Astrocyte of the hippocampus (primary cell): Measurements from ENCODE around the gene FAM83D.

ENCODE experiments used
- DNase-seq: peaks from one replicate; pipeline ENCODE4 v3.0.0; 2011; ENCODE audit warnings: low read depth, low spot score

Gene FAM83D, protein sequence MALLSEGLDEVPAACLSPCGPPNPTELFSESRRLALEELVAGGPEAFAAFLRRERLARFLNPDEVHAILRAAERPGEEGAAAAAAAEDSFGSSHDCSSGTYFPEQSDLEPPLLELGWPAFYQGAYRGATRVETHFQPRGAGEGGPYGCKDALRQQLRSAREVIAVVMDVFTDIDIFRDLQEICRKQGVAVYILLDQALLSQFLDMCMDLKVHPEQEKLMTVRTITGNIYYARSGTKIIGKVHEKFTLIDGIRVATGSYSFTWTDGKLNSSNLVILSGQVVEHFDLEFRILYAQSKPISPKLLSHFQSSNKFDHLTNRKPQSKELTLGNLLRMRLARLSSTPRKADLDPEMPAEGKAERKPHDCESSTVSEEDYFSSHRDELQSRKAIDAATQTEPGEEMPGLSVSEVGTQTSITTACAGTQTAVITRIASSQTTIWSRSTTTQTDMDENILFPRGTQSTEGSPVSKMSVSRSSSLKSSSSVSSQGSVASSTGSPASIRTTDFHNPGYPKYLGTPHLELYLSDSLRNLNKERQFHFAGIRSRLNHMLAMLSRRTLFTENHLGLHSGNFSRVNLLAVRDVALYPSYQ

DNA sequence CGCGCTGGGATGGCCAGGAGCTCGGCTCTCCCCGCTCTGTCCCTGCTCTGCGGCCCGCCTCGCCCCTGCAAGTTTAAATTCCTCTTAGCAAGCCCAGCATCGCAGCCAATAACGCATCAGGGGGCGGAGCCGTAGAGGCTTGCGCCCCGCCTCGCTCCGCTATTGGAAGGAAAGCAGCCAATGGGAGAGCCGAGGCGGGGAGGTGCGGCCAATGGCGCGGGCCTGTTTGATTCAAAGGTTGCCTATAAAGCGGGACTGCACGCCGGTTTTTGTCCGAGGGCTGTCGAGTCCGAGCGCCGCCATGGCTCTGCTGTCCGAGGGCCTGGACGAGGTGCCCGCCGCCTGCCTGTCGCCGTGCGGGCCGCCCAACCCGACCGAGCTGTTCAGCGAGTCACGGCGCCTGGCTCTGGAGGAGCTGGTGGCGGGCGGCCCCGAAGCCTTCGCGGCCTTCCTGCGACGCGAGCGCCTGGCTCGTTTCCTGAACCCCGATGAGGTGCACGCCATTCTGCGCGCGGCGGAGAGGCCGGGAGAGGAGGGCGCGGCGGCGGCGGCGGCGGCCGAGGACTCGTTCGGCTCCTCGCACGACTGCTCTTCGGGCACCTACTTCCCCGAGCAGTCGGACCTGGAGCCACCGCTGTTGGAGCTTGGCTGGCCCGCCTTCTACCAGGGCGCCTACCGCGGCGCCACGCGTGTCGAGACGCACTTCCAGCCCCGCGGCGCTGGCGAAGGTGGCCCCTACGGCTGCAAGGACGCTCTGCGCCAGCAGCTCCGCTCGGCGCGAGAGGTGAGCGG lies at the start of gene FAM83D:
Gene FAM83D (plus strand): TSS at position 276 of the 792 bp plus-strand sequence. CDS start 26 bp downstream, at position 302.
- peak; percentile 99 for DNase-seq

DNA sequence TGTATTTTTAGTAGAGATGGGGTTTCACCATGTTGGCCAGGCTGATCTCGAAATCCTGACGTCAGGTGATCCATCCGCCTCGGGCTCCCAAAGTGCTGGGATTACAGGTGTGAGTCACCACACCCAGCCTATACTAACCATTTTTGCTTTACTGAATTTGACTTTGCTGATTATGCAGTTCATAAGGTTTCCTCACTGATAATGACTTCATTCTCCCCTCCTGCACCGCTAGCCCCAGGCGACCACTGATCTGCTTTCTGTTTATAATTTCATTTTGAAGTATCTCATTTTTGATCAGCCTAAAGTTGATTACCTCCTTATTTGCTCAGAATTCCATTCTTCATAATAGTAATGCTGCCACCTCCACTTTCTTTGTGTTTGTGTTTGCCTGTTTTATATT lies 48.7 kb upstream of the FAM83D start:
- no peak for DNase-seq

DNA sequence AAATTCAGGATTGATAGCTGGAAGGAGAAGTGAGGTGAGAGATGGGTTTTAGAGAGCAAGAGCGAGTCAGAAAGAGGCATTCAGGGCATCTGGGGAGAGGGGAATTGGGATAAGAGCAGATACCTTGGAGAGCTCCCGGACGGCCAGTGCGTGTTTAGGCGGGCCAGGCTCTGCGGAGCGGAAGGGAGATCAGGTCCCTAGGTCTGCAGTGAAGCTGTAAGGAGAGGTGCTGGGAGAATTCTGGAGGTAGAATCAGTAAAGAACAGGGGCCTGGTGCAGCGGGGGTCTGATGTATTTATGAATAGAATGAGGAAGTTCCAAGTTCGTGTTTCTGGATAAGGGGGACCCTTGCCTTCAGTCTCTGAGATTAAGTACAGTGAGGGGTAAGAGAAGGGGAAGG lies 47.4 kb upstream of the FAM83D start:
- peak; percentile 64 for DNase-seq

DNA sequence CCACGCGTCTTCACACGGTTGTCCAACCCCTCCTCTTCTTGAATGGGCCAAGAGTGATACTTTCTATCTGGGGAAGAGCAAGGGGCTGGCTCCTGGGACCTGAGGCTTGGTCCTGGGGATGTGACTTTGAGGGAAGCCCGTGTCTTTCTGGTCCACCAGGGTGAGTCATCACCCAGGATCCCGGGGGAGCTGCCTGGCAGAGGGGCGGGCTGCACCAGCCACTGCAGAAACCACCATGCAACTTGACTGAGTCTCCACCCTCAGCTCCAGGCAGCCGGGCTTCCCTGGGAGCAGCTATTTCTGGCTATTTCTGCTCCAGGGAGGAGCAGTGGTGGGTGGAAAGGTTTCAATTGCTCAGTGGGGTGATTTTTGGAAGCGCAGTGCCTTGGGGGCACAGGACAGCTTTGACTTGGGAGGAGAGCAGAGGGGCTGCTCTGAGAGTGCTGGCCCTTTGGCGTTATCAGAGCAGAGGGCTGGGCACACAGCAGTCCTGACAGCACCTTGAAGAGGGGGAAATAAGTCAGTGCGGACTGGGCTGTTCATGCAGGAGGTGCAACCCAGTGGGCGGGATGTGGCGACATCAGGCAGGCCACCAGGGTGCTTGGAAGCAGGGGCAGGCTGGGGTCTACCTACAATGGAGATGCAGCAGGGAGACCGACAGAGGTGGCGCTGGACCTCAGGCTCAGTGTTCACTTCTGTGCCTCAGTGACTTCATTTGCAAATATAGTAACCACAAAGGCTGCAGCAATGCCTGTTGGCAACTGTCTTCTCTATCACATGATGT lies 45.1 kb upstream of the FAM83D start:
- DNase-seq, result no peak

DNA sequence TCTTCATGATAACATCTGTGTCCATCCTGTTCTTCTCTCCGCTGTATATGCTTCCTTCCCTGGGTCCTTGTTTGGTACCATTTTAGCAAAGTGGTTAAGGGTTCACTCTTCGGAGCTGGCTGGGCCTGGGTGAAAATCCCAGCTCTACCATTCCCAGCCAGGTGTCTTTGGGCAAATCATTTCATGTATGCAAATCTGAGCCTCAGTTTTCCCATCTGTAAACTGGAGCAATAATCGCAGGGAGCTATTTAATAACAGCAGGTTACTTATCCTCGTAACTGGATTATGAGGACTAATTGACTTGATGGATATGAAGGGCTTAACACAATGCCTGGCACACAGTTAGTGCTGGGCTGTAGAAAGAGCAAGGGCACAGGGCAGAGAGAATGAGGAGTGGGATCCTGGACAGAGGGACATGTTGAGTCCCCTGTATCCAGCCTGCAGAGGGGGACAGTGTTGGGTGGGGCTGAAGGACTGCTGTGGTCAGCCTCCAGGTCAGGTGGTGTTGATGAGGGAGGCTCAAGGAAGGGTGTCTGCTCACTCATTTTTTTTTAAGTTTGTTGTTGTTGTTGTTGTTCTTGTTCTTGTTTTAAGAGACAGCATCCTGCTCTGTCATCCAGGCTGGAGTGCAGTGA lies 44.3 kb upstream of the FAM83D start:
- DNase-seq, result no peak

DNA sequence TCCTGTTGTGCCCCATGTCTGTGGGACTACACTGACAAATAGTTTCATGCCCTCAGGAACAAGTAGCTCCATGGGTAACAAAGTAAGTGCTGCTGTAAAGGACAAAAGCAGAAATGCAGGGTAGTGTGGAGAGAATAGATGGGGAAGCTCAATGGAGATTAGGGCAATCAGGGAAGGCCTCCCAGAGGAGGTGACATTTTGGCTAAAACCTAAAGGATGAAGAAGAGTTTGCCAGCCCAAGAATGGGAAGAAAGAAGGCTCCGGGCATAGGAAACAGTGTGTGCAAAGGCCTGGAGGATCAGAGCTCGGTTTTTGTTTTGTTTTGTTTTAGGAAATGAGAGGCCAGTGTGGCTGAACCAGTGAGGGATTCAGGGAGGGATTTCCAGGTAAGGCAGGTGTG lies 43.6 kb upstream of the FAM83D start:
- no peak for DNase-seq

DNA sequence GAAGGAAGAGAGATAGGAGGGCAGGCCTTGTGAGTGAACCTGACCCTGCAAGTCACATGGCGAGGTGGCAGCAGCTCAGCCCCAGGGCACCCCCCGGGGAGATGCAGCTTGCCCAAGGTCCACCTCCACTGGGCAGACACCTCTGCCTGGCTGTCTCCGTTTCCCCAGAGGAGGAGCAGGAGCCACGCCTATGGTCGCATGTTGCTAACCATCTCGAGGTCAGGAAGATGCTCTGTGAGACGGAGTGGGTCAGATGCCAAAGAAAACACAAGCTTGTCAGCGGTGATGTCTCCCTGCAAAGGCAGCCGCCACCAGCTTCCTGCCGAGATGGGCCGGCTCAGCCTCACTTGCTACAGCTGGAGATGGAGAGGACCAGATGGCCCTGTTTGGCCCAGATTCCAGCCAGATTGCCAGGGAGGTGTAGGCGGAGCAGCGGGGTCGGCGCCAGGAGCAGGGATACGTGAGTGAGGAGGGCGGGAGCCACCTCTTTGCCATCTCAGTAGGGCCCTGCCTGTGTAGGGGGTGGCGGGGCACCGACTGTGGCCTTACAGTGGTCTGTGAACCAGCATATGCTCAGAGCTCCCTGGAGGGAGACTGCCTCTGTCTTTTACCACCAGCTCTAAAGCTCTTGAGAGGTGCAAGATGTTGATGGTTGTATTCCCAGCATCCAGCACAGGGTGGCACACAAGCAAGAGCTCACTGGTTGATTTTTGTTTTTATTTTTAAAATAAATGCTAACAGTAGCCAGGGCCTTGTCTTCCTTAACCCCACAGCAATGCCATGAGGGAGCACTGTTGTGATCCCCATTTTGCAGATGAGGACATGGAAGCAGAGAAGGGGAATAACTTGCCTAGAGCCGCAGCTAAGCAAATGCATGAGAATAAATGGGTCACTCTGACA lies 42.9 kb upstream of the FAM83D start:
- no peak for DNase-seq

DNA sequence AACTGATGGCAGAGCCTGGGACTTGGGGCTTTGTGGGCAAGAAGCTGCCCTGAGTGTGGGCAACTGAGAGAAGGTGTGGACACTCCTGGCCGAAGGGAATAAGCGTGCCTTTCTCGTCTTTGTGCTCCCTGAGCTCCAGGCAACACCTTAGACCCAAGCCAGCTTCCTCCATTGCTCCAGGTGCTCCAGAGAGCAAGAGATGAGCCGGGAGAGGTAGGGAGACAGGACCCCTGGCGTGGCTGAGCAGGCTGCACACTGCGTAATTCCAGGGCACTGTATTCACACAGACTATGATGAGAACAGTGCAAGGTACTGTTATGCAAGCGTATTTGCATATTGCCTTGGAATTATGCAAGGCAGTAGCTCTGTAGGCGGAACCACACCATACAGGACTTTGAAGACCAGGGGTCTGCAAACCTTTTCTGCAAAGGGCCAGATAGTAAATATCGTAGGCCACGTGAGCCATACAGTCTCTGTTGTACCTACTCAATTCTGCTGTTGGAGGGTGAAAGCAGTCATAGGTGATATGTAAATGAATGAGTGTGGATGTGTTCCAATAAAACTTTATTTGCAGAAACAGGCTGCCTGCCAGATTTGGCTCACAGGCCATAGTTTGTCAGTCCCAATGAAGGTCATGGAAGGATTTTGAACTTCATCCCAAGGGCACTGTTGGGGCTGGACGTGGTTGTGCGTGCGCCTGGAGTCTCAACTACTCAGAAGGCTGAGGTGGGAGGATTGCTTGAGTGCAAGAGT lies 42.1 kb upstream of the FAM83D start:
- DNase-seq, result no peak

DNA sequence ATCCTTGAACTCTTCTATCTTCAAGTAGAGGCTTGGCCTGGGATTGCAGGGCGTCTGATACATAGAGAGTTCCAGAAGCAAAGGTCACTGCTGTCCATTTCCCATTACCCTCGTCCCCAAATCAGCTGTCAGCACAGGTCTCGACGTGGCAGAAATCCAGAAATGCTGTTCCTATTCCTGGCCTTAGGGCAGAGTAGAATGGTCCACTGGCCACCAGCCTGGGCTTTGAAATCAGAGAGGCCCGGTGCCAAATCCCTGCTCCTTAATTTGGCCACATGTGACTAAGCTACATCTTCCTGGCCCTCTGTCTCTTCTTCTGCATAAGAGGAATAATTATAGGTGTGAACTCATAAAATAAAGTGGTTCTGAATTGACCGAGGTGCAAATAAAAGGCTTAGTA lies 40.9 kb upstream of the FAM83D start:
- no peak for DNase-seq

DNA sequence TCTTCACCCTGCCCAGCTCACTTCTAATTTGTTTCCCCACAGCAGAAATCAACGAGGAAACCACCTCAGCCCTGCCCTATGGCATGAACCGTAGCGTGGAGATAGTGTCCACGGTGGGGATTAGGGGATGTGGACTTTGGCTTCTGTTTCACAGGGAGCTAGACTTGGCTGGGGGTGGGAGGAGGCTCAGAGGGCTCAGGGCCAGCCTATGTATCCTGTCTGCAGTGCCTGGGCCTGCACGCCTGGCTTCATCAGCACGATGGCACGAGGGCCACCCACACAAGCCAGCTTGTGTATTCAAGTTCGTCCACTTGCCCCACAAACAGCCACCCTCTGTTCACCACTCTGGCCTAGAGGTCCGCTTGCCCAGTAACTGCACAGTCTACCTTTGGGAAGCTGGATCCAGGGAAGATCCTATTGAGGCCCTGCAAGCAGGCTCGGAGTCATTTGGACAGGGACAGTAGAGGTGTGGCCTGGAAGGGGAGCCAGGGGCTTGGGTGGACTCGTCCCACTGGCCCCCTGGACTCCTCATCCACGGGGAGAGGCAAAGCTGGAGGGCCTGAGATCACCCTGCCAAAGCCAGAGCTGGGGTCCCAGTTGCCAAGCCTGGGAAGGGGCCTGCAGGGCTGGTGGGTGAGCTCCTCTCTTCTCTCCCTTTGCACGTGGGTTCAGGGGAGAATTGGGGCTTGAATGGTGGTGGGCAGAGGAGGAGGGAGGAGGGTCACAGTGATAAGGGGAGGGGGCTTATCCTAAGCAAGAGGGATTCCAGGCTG lies 38.0 kb upstream of the FAM83D start:
- no peak for DNase-seq

DNA sequence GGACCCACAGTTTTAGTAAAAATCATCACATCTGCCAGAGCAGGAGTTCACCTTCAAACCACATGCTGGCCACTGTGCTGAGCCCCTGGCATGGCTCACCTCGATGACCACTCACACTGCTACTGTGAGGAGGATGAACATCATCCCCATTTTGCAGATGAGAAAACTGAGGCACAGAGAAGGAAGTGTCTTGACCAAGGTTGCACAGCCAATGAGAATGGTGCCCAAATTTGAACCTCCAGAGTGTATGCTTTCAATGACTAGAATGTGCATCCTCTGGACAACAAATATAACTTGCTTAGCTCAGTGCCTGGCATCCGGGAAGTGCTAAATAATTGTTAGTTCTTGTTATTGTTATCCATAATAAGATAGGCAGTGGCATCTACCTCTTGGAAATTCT lies 37.2 kb upstream of the FAM83D start:
- DNase-seq, result no peak

DNA sequence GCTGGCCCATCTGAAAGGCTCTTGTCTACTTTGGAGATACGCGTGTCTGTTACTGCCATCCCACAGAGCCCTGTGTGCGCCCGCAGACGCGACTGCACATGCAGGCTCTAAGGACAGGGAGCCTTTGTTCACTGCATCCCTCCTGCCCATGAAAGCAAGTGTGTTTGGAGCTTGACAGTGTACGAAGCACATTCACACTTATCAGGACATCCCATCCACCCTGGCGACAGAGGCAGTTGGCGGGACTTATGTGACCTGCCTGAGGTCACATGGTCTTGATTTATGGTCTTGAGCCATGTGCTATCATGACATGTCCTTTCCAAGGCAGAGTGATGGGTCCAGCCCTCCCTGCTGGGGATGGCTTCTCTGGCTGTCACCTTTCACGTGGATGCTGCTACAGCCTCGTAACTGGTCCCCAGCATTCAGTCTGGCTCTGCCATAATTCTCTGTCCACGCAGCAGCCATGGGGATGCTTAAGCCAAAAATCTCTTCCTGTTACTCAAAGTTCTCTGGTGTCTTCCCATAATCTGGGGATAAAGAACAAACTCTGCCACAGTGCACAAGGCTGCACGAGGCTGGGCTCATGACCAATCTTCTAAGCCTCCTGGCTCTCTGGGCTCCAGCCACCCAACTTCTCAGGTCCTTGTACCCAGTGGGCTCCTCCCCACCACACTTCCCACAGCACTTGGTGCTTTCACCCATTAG lies 36.3 kb upstream of the FAM83D start:
- no peak for DNase-seq

DNA sequence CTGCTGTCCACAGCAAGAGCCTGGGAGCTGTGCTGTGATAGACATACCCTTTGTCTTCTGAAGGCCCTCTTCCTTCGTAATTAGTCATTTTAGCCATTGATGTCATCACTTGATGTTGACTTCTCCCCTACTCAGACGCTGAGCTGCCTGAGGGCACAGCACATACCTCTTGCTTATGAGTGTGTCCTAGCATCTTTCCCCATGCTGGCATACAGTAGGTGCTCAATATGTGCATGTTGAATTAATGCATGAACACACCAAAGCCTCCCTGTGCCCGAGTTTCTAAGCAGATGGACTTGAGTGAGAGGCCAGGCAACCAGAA lies 35.8 kb upstream of the FAM83D start:
- DNase-seq, result no peak

DNA sequence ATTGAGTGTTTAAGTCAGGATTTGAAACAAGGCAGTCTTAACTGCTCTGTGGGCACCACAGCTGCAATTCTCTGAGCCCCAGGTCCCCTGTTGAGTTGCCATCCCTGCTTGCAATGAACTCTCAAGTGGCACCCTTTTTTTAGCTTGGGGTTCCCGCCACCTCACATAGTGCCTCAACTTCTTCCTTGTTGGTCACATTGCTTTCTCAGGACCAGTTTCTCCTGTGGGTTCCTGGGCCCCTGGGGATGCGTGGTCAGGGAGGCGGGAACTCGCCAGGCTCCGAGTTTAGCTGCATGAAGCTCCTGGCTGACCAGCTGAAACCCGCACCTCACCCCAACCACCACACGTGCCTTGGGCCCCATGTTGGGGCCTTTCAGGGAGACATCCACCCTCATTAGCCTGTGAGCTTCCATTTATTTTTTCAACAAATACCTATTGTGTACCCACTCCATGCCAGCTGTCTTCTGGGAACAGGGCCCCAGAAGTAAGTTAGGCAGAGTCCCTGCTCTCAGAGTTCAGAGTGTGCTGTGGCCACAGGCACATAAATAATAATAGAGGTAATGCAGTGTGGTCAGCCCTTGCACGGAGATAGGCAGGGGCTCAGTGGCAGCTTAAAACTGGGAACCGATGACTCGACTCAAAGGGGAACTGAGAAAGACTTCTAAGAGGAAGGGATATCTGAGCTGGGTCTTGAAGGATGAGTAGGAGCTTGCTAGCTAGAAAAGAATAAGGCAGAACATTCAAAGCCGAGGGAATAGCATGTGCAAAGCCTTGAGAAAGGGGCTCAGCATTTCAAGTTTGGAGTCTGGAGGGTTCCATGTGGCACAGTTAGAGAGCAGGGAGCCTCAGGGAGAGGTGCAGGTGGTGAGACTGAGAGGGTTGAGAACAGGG lies 33.9 kb upstream of the FAM83D start:
- DNase-seq, result no peak

DNA sequence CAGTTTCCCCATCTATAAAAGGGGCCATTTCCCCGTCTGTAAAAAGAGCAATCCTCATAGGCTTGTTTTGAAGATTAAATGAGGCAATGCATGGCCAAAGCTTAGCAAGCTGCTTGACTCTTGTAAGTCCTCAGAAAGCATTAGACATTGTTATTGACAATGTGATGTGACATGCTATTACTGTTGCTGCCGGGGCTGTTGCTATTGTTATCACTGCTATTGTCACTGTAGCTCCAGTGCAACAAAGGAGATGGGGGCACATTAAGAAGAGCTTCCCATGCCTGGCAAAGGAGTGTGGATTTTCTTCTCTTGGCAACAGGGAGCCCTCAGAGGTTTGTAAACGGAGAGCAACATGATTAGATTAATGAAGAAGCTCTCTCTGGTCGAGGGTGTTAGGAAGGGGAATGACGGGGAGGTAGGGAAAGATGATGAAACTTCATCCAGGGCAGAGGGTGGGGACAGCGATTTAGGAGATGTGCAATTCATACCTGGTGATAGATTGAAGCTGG lies 33.1 kb upstream of the FAM83D start:
- DNase-seq, result no peak

DNA sequence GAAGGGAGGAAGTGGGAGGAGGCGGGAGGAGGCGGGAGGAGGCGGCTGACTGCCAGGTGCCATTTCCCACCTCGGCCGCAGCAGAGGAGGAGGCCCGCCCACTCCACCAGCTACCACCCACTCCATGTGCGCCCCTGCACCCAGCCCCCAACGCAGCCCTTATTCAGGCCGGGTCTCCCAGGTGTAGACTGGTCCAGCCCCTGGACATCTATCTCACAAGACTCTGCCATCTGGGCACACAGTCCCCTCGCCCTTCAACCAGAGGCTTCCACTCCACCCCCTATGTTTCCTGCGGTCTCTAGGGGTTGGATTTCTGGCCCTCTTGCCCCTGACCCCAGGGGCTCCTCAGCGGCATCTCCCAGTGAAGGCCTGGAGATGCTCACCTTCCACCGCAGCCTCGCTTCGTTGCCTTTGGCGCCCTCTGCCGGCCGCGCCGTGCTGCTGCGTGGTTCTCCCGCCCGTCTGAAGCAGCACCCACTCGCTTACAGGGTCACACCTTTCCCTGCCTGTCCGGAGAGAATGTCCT lies 32.6 kb upstream of the FAM83D start:
- peak; percentile 71 for DNase-seq
